AG09309 (cell line): ENCODE measurements around the gene SPIN1.

Source experiments
- DNase-seq: peaks from one replicate; pipeline ENCODE4 v3.0.0-alpha.2; 2010; ENCODE audit warnings: low read depth
- H3K4me3 ChIP-seq: 2 replicates; pipeline ENCODE4 v1.5.1; 2011; ENCODE audit warnings: mild to moderate bottlenecking, low read depth, low read length, moderate library complexity; ENCODE audit not compliant: control insufficient read depth
- TF ChIP-seq, protein P1 (sequence below): IDR thresholded peaks from 2 replicates; pipeline ENCODE4 v1.5.1; 2011; ENCODE audit warnings: mild to moderate bottlenecking, low read depth, low read length, inconsistent platforms; ENCODE audit not compliant: insufficient read depth, control insufficient read depth; ENCODE audit errors: missing control alignments

The SPIN1 gene

DNA sequence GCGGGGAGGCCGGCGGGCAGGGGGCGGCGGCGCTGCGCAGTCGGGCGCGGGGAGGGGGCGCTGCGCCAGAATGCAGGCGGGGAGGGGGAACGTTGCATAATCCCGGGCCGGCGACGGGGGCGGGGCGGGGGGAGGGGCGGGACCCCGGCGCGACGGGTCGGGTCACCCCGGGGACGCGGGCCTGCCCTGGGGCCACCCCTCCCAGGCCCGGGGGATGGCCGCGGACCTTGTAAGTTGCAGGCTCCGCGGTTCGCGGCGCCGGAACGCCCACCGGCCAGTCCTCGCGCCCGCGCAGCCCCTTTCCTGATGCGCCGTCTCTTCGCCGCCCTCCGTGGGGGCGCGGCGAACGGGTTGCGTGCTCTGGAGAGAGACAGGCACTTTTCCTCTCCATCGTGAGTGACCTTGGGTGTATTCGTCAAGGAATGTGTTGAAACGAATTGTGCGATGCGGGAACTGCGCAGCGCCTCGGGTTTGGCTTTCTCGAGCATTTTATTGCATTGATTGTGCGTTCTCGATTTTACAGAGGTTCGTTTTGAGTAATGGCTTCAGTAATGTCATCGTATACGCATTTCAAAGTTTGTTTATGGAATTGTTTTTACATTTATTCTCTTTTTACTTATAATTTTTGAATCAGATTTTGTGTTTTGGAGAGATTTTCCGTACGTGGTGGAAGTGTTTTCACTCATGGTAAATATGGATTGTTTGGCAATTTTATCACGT lies 802 bp downstream of the SPIN1 start:
- H3K4me3 ChIP-seq, result peak overlapping the region; percentile 60
- TF ChIP-seq, protein P1, sequence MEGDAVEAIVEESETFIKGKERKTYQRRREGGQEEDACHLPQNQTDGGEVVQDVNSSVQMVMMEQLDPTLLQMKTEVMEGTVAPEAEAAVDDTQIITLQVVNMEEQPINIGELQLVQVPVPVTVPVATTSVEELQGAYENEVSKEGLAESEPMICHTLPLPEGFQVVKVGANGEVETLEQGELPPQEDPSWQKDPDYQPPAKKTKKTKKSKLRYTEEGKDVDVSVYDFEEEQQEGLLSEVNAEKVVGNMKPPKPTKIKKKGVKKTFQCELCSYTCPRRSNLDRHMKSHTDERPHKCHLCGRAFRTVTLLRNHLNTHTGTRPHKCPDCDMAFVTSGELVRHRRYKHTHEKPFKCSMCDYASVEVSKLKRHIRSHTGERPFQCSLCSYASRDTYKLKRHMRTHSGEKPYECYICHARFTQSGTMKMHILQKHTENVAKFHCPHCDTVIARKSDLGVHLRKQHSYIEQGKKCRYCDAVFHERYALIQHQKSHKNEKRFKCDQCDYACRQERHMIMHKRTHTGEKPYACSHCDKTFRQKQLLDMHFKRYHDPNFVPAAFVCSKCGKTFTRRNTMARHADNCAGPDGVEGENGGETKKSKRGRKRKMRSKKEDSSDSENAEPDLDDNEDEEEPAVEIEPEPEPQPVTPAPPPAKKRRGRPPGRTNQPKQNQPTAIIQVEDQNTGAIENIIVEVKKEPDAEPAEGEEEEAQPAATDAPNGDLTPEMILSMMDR, result no peak
- no peak for DNase-seq

DNA sequence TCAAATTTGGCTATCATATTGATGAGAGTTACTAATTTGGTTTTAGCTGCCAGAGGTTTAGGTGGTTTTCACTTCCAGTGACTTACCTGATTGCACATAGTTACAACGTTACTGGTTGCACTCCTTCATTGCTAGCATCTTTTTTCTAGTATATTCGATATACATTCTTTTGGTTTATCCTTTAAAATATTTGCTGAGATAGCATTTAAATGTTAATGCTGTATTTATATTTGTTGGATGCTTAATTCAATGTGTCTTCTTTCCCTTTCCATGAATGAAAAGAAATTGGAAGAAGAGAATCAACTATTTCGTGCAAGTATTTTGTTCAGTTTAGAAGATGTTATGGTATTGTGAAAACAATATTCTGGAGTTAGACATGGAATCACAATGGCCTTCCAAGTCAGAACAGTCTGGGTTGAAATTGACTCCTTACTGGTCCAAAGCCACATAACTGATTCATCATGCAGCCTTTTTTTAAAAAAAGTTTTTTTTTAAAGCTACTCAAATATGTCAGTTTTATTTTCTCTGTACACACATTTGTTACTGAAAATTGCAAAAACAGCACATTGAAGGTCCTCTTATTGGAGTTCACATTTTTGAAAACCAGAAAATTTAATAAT lies 2.2 kb downstream of the SPIN1 start:
- no peak for DNase-seq
- TF ChIP-seq, protein P1, result no peak
- no peak overlapping the region; the same call in 1 of the 2 replicates for H3K4me3 ChIP-seq

DNA sequence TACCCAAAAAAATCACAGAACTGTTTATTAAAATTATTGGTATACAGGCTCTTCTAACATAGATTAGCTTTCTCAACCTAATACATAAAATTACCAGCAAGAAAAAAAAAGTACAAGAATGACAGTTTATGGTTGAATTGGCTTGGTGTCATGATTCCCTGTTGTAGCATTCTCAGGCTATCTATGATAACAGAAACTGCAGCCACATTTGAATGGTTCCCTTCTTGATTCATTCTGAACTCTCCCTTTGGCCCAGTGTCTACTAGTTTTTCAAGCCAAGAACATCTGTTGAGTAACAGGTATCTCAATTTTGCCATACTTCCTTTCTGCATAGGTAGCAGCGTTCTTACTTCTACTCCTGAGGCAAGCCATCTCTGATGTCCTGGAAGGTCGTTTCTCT lies 3.0 kb downstream of the SPIN1 start:
- H3K4me3 ChIP-seq, result no peak overlapping the region
- TF ChIP-seq, protein P1, result no peak
- no peak for DNase-seq

DNA sequence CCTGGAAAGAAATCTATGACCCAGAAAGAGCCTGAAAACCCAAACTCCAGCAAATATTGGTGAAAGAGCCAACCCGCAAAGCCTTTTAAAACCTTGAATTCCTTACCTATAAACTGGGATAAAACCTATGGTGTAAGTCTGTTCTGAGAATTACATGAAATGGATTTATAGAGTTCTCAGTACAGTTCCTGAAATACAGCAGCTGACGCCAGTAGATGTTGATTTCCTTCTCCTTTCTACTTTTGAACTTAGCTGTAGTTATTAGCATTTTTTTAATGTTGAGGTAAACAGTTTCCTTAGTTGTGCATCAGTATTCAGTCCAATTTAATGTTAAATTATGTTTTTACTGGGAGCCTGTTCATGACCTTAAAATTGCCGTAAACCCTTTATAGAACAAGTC lies 3.7 kb downstream of the SPIN1 start:
- no peak for DNase-seq
- no peak overlapping the region for H3K4me3 ChIP-seq
- TF ChIP-seq, protein P1, result no peak

DNA sequence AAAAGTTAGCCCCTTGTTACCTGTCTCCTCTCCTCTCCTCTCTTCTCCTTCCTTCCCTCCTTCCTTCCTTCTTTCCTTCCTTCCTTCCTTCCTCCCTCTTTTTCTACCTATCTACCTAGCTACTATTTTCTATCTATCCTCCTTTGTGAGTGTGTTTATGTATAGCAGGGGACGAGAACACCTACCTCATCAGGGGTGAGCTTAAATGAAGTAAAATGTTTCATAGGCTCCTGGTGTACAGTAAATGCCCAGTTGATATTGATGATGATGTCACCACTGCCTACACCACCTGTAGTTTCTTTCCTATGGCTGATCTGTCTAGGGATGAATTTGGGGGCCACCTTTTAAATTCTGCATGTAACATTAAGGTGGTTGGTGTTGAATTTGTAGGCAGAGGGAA lies 4.3 kb downstream of the SPIN1 start:
- DNase-seq, result no peak
- TF ChIP-seq, protein P1, result no peak
- no peak overlapping the region for H3K4me3 ChIP-seq

DNA sequence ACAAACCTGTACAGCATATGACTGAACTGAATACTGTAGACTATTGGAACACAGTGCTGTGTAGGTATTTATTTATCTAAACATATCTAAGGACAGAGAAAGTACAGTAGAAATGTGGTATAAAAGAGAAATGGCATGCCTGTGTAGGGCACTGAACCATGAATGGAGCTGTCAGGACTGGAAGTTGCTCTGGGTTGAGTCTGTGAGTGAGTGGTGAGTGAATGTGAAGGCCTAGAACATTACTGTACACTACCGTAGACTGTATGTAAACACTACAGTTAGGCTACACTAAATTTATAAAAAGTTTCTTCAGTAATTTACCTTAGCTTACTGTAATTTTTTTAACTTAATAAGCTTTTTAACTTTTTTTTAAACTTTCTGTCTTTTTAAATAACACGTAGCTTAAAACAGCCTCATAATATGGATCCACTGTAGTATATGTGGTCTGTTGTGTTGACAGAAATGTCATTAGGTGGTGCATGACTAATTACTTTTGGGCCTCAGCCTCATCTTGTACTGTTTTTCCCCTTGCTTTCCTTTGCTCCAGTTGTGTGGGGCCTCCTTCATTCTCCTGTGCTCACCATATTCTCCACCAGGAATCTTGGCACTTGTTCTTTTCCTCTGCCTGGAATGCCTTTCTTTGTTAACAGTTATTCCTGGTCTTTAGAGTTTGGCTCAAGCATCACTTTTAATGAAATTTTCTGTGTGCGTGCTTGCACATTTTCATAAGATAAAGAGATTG lies 8.8 kb downstream of the SPIN1 start:
- no peak for DNase-seq
- no peak overlapping the region for H3K4me3 ChIP-seq
- TF ChIP-seq, protein P1, result no peak
